Osteocyte (in vitro differentiated cells): ENCODE data around the gene TRIM40. TPM values are rescaled to one million over a fixed set of nuclear protein-coding genes. Genes with fewer than 3 reads are reported as not detected.

Source experiments
- DNase-seq: peaks from one replicate; pipeline ENCODE4 v3.0.0; 2021; ENCODE audit warnings: mixed read lengths; ENCODE audit not compliant: unreplicated experiment; ENCODE audit errors: extremely low spot score
- H3K27ac Mint-ChIP-seq: one replicate; pipeline ENCODE4 v1.8.0; 2021; ENCODE audit warnings: mild to moderate bottlenecking, mixed read lengths; ENCODE audit not compliant: unreplicated experiment
- H3K27me3 Mint-ChIP-seq: one replicate; pipeline ENCODE4 v1.8.0; 2021; ENCODE audit warnings: mixed read lengths; ENCODE audit not compliant: unreplicated experiment
- H3K36me3 Mint-ChIP-seq: one replicate; pipeline ENCODE4 v1.8.0; 2021; ENCODE audit warnings: mixed read lengths; ENCODE audit not compliant: unreplicated experiment
- H3K4me1 Mint-ChIP-seq: one replicate; pipeline ENCODE4 v1.8.0; 2021; ENCODE audit warnings: mixed read lengths; ENCODE audit not compliant: unreplicated experiment
- H3K4me3 Mint-ChIP-seq: one replicate; pipeline ENCODE4 v1.8.0; 2021; ENCODE audit warnings: mild to moderate bottlenecking, moderate library complexity, mixed read lengths; ENCODE audit not compliant: unreplicated experiment
- H3K9me3 Mint-ChIP-seq: one replicate; pipeline ENCODE4 v1.8.0; 2021; ENCODE audit warnings: mixed read lengths; ENCODE audit not compliant: unreplicated experiment
- total RNA-seq: library from RNA; stranded (reverse); gene quantifications from 2 replicates; pipeline ENCODE4 v1.2.1, GENCODE V29; 2021
- TF ChIP-seq, protein P1 (sequence below): fragments of 200-600 bp; sonication (generic); IDR thresholded peaks from 2 replicates; pipeline ENCODE4 v1.5.0; 2021; ENCODE audit warnings: antibody characterized with exemption, mild to moderate bottlenecking, moderate library complexity

Gene TRIM40
- total RNA-seq, 1 donor from 2014 or later = not detected

DNA sequence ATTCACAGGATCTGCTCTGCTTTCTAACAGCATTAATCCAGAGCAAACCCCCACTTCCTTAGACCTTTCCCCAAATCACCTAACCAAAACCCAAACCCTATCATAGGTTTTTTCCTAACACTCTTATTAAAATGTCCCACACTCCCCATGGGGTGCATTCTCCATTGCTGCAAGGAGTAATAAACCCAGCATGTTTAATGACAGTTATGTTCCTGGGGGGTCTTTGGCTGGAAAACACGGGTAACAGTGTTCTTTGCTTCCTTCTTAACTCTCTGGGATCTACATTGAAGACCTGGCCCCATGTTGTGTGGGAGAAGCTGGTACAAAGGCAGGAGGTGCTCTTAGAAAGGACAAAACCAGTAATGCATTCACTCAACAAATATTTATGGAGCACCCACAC lies 39.1 kb upstream of the TRIM40 start:
- H3K36me3 Mint-ChIP-seq = no peaks in the 10 kb centered on the region
- no peaks in the 10 kb centered on the region for H3K9me3 Mint-ChIP-seq
- H3K4me3 Mint-ChIP-seq = no peak overlapping the region
- no peak overlapping the region for H3K27ac Mint-ChIP-seq
- peaks cover 20% of the 10 kb centered on the region for H3K4me1 Mint-ChIP-seq
- H3K27me3 Mint-ChIP-seq = peaks cover 87% of the 10 kb centered on the region
- no peak for DNase-seq
- TF ChIP-seq, protein P1, sequence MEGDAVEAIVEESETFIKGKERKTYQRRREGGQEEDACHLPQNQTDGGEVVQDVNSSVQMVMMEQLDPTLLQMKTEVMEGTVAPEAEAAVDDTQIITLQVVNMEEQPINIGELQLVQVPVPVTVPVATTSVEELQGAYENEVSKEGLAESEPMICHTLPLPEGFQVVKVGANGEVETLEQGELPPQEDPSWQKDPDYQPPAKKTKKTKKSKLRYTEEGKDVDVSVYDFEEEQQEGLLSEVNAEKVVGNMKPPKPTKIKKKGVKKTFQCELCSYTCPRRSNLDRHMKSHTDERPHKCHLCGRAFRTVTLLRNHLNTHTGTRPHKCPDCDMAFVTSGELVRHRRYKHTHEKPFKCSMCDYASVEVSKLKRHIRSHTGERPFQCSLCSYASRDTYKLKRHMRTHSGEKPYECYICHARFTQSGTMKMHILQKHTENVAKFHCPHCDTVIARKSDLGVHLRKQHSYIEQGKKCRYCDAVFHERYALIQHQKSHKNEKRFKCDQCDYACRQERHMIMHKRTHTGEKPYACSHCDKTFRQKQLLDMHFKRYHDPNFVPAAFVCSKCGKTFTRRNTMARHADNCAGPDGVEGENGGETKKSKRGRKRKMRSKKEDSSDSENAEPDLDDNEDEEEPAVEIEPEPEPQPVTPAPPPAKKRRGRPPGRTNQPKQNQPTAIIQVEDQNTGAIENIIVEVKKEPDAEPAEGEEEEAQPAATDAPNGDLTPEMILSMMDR = no peak

DNA sequence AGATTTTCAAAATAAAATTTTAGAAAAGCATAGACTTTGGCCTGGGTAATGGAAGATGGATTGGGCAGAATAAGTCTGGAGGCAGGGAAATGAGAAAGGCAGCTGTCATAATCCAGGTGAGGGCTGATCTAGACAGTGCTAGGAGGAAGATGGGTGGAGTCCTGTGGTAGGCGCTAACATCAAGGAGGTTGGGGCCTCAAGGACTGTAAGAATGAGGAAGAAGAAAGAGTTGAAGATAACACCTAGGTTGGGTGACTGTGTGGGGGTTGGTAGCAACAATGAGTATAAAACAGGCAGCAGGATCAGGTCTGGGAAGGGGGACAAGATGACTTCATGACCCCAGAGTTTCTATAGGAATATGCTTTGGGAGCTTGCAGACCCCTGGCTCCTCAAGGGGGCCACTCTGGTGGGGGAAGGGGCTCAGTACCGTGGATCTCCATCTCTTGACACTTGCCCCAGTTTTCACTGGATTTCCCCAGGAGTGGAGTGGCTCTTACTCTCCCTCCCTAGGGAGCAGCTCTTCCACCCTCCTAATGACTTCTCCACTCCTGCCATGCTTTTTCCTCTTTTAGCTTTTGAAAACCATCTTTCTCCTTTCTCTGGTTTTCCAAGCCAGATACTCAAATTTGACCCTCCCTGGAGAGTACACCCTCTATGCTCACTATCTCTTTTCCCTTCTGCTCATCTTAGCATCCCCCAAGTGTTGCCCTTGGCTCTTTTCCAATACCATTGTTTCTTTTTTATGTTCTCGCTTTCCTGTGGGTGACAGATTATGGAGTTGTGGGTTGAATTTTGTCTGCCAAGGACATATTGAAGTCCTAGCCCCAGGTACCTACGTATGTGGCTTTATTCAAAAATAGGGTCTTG lies 37.8 kb upstream of the TRIM40 start:
- TF ChIP-seq, protein P1 = no peak
- Mint-ChIP-seq H3K9me3 (no peaks in the 10 kb centered on the region), H3K36me3 (no peaks in the 10 kb centered on the region), H3K27me3 (peaks cover 76% of the 10 kb centered on the region), H3K4me3 (no peak overlapping the region), H3K27ac (no peak overlapping the region), H3K4me1 (peaks cover 26% of the 10 kb centered on the region)
- DNase-seq = no peak

DNA sequence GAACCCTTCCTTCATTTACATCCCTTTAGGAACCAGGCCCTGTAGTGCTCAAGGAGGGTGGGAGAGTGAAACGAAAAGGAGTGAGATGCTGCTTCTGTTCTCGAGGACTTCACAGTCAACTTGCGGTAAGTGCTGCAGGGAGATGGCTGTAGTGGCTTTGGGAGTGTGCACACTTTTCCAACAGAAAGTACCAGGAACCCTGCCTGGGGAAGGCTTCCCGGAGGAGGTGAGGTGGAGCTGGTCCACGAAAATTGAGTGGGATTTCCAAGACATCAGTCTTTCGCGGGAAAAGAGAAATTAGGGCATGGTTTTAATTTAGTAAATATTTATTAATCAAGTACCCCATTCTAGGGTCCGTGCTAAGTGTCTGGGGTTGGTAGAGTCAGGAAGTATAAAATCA lies 35.8 kb upstream of the TRIM40 start:
- TF ChIP-seq, protein P1 = no peak
- Mint-ChIP-seq H3K27me3 (peaks cover 73% of the 10 kb centered on the region), H3K4me1 (peaks cover 31% of the 10 kb centered on the region), H3K4me3 (peak overlapping the region; percentile 24), H3K27ac (no peak overlapping the region), H3K9me3 (no peaks in the 10 kb centered on the region), H3K36me3 (no peaks in the 10 kb centered on the region)
- DNase-seq = no peak

GRCh38 chr6:30100585-30101443 lies 35.1 kb upstream of the TRIM40 start:
- H3K36me3 Mint-ChIP-seq = no peaks in the 10 kb centered on the region
- TF ChIP-seq, protein P1 = no peak
- no peaks in the 10 kb centered on the region for H3K9me3 Mint-ChIP-seq
- no peak overlapping the region for H3K27ac Mint-ChIP-seq
- peak overlapping the region; percentile 73 for H3K4me3 Mint-ChIP-seq
- DNase-seq = no peak
- H3K27me3 Mint-ChIP-seq = peaks cover 66% of the 10 kb centered on the region
- H3K4me1 Mint-ChIP-seq = peaks cover 31% of the 10 kb centered on the region
